Ectodermal cell (in vitro differentiated cells): ENCODE measurements around the gene MFAP4. TPM values are rescaled to one million over a fixed set of nuclear protein-coding genes. Genes with fewer than 3 reads are reported as not detected.
A peak's percentile ranks its signal among the peaks of the same experiment; 100 is the strongest.

Source experiments
- H3K27ac ChIP-seq: 2 replicates; pipeline ENCODE4 v1.7.0; 2013; ENCODE audit warnings: mild to moderate bottlenecking, low read depth, low read length; ENCODE audit not compliant: insufficient read depth, poor library complexity, severe bottlenecking
- H3K27me3 ChIP-seq: 2 replicates; pipeline ENCODE4 v1.7.0; 2013; ENCODE audit warnings: mild to moderate bottlenecking, low read length; ENCODE audit not compliant: insufficient read depth, control insufficient read depth, poor library complexity, severe bottlenecking
- H3K36me3 ChIP-seq: one replicate; pipeline ENCODE4 v1.7.0; 2013; ENCODE audit warnings: low read length; ENCODE audit not compliant: control insufficient read depth, insufficient read depth
- H3K4me1 ChIP-seq: one replicate; pipeline ENCODE4 v1.7.0; 2013; ENCODE audit warnings: low read length; ENCODE audit not compliant: control insufficient read depth, insufficient read depth
- H3K4me3 ChIP-seq: 2 replicates; pipeline ENCODE4 v1.7.0; 2013; ENCODE audit warnings: low read depth, low read length, control low read depth; ENCODE audit not compliant: insufficient read depth
- H3K9me3 ChIP-seq: 2 replicates; pipeline ENCODE4 v1.7.0; 2013; ENCODE audit warnings: mild to moderate bottlenecking, low read length, moderate library complexity; ENCODE audit not compliant: control insufficient read depth
- WGBS, 2 experiments: methylation state at CpG; one replicate each; pipeline ENCODE4 v1.1.7; 2013; ENCODE audit warnings: missing lambda C conversion rate in 2 of 2; 5-methylcytosine and 5-hydroxymethylcytosine counted together
- polyA plus RNA-seq, 4 experiments: library from polyadenylated mRNA; stranded (reverse); fragments of 50-300 nt; gene quantifications; one replicate each; pipeline ENCODE4 v1.2.3, GENCODE V29; 2013

The MFAP4 gene
- polyA plus RNA-seq (2013, experiment 1 of 4), result 1.1 TPM
- 0.94 TPM for polyA plus RNA-seq (2013, experiment 2 of 4)
- polyA plus RNA-seq (2013, experiment 3 of 4), result 1.5 TPM
- 1.4 TPM for polyA plus RNA-seq (2013, experiment 4 of 4)

DNA sequence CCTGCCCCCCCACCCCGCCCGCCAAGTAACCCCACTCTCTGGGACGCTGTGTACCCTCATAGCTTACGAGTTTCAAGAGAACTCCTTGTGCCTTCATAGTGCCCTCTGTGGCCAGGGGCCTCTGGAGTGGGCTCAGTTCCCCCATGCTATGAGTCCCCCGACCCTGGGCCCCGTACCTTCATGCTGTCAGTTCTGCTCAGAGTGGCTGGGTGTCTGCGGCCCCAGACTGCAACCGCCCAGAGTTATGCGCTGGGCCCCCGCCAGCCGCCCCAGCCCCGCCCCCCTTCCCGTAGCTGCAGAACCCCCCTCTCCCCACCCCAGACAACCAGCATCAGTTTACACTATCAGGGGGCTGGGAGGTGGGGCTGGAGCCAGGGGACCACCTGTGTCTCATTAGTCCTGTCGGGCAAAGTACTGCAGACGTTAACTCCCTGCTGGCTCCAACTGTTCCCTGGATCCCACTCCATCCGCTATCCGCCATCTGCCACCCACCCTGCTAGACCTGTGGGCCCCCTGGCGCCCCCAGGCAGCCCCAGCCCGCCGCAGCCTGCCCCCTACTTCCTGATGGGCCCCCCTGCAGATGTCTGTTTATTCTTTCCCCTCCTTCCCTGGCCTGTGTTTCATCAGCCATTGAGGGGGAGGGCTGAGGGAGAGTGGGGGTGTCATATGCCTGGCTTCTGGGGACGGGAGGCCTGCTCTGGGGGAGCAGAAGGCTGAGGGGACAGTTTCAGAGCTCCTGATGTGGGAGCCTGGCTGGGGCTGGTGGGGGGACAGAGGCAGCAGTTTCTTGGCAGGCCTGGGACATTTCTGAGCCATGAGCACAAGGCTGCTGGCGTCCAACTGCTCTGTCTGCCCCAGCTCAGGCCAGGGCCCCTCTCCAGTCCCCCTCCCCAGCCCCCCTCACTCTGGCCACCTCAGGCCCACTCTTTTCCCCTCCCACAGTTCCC is at the start of gene MFAP4:
Gene MFAP4, minus strand, starts transcription at position 217 of the 947 bp plus-strand sequence. Its CDS starts 35 bp downstream, at position 182.
- Histone ChIP-seq H3K36me3 (peaks cover 19% of the 10 kb centered on the region), H3K9me3 (no peaks in the 10 kb centered on the region), H3K4me3 (peak within 1 kb of the TSS; percentile 6), H3K27me3 (no peaks in the 10 kb centered on the region), H3K27ac (peak within 1 kb of the TSS; percentile 75), H3K4me1 (peaks cover 34% of the 10 kb centered on the region)
- WGBS, 2 experiments, result 11 to 12% methylated on average over 18 to 19 of the region's 22 CpGs

GRCh38 chr17:19433727-19434340 is 46.8 kb upstream of the MFAP4 start:
- WGBS, 2 experiments, result 71 to 74% methylated on average over 2 of the region's 2 CpGs
- no peaks in the 10 kb centered on the region for H3K27me3 ChIP-seq
- no peaks in the 10 kb centered on the region for H3K9me3 ChIP-seq
- no peaks in the 10 kb centered on the region for H3K36me3 ChIP-seq
- H3K4me3 ChIP-seq, result no peak overlapping the region
- H3K27ac ChIP-seq, result no peak overlapping the region
- H3K4me1 ChIP-seq, result peaks cover 29% of the 10 kb centered on the region

DNA sequence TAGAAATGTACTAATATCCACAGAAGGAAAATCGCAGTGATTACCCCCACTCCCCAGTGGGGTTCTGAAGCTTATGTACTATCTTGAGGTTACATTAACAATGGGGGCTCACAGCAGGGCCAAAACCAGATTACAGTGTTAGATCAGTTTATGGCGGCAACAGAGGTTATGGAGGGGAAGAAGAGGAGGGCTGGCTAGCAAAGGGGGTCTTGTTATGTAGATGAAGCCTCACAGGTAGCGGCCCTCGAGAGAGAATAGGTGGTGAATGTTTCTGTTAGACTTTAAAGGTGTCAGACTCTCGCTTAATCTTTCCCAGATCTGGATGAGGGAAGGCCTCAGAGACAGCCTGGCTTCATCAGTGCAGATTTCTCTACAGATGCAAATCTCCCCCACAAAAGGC is 46.3 kb upstream of the MFAP4 start:
- H3K4me1 ChIP-seq, result peaks cover 29% of the 10 kb centered on the region
- H3K4me3 ChIP-seq, result no peak overlapping the region
- H3K27me3 ChIP-seq, result no peaks in the 10 kb centered on the region
- no peaks in the 10 kb centered on the region for H3K9me3 ChIP-seq
- H3K36me3 ChIP-seq, result no peaks in the 10 kb centered on the region
- H3K27ac ChIP-seq, result no peak overlapping the region
- WGBS, 2 experiments, result 13 to 17% methylated on average over 4 to 5 of the region's 5 CpGs

GRCh38 chr17:19431691-19432090 is 44.7 kb upstream of the MFAP4 start:
- Histone ChIP-seq H3K27me3 (no peaks in the 10 kb centered on the region), H3K4me1 (peaks cover 29% of the 10 kb centered on the region), H3K4me3 (no peak overlapping the region), H3K27ac (no peak overlapping the region), H3K36me3 (no peaks in the 10 kb centered on the region), H3K9me3 (no peaks in the 10 kb centered on the region)
- 74 to 81% methylated on average over 3 of the region's 3 CpGs for WGBS, 2 experiments

- no peaks in the 10 kb centered on the region for H3K36me3 ChIP-seq
- no peaks in the 10 kb centered on the region for H3K27me3 ChIP-seq
- 64 to 77% methylated on average over 5 of the region's 5 CpGs for WGBS, 2 experiments
- no peaks in the 10 kb centered on the region for H3K4me1 ChIP-seq
- no peaks in the 10 kb centered on the region for H3K9me3 ChIP-seq
- no peak overlapping the region for H3K4me3 ChIP-seq
- H3K27ac ChIP-seq, result no peak overlapping the region
These were observed 39.6 kb upstream of the MFAP4 start for GRCh38 chr17:19426631-19427030.

DNA sequence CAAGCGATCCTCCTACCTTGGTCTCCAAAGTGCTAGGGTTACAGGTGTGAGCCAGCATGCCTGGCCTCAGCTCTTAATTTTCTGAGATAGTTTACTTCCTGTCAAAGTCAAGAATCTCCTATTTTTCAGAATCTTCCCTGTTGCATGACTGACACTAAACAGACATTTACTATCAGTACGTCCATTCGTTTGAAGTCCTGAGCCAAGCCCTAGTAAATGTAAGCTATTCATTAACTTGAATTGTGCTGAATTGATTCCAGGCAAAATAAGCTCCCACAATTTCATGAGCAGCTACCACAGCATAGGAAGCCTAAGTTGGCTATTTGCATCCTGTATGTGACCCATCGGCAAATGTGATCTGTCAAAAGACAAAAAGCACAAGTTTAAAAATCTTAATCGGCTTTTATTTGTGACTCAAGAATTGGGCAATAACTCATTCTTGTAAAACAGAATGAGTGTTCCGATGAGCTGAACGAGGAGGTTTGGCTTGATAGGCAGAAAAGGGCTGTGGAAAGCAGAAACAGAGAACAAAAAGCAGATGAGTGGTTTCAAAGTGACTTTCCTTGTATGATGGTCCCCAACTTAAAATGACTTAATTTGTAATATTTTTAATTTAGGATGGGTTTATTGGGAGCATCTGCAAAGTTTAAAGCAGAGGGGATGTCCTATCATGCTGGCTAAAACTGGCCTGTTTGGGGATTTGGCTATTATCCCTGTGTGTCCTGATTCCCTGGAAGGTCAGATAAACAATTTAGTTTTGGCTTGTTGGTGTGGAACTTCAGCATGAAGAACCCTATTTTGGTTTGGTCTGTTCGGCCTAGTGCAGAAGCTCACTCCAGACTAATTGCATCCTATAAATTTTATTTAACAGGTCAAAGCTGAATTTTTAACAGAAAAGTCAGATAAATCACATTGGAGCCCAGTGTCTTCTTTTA is 38.2 kb upstream of the MFAP4 start:
- Histone ChIP-seq H3K4me1 (no peaks in the 10 kb centered on the region), H3K4me3 (no peak overlapping the region), H3K27ac (no peak overlapping the region), H3K27me3 (no peaks in the 10 kb centered on the region), H3K9me3 (no peaks in the 10 kb centered on the region), H3K36me3 (no peaks in the 10 kb centered on the region)
- WGBS, 2 experiments, result 92 to 94% methylated on average over 8 of the region's 8 CpGs

GRCh38 chr17:19421926-19422325 is 34.9 kb upstream of the MFAP4 start:
- 97% methylated on average over 4 to 5 of the region's 6 CpGs for WGBS, 2 experiments
- no peaks in the 10 kb centered on the region for H3K9me3 ChIP-seq

GRCh38 chr17:19421219-19421618 is 34.2 kb upstream of the MFAP4 start:
- Histone ChIP-seq H3K27me3 (no peaks in the 10 kb centered on the region), H3K4me3 (no peak overlapping the region), H3K36me3 (no peaks in the 10 kb centered on the region), H3K27ac (no peak overlapping the region), H3K9me3 (no peaks in the 10 kb centered on the region), H3K4me1 (no peaks in the 10 kb centered on the region)
- WGBS, 2 experiments, result 85 to 96% methylated on average over 2 to 4 of the region's 4 CpGs

More at GRCh38 chr17:19421926-19422325, 34.9 kb upstream of the MFAP4 start:
- Histone ChIP-seq H3K27me3 (no peaks in the 10 kb centered on the region), H3K4me1 (no peaks in the 10 kb centered on the region), H3K27ac (no peak overlapping the region), H3K4me3 (no peak overlapping the region), H3K36me3 (no peaks in the 10 kb centered on the region)

GRCh38 chr17:19418251-19418992 is 31.4 kb upstream of the MFAP4 start:
- H3K4me1 ChIP-seq, result no peaks in the 10 kb centered on the region
- H3K9me3 ChIP-seq, result no peaks in the 10 kb centered on the region
- H3K27ac ChIP-seq, result no peak overlapping the region
- 90 to 94% methylated on average over 7 of the region's 7 CpGs for WGBS, 2 experiments
- H3K27me3 ChIP-seq, result no peaks in the 10 kb centered on the region
- no peak overlapping the region for H3K4me3 ChIP-seq
- H3K36me3 ChIP-seq, result no peaks in the 10 kb centered on the region
